Endothelial cell of umbilical vein (primary cell): ENCODE data around the gene KRT3. TPM values are rescaled to one million over a fixed set of nuclear protein-coding genes. Genes with fewer than 3 reads are reported as not detected.

Experiments
- BruUV-seq: library from RNA; stranded (reverse); fragments of 400-500 nt; replicated peaks from 2 replicates; lab custom pipeline; 2021; lab: Mats Ljungman, UMichigan
- CTCF ChIA-PET: fragments of 300-600, 350-600 bp; sonication (Branson Sonifier 250); formaldehyde crosslinking; loops from one replicate; lab custom pipeline; 2021; ENCODE audit warnings: antibody characterized with exemption, inconsistent platforms; lab: Charles Lee
- POLR2A ChIA-PET: fragments of 300-600, 350-600 bp; sonication (Branson Sonifier 250); formaldehyde crosslinking; loops from one replicate; lab custom pipeline; 2021; ENCODE audit warnings: antibody characterized with exemption, inconsistent platforms; lab: Charles Lee
- DNase-seq: peaks from one replicate; pipeline ENCODE4 v3.0.0-alpha.2; 2011; ENCODE audit warnings: low read depth, low spot score
- FAIRE-seq: peaks from 2 replicates; lab custom pipeline; 2011; peaks lifted over from hg19 to GRCh38; lab: Jason Lieb, UNC
- H2AFZ ChIP-seq: 2 replicates; pipeline ENCODE4 v1.6.0; 2012; ENCODE audit warnings: low read depth, low read length, control low read depth, inconsistent platforms
- H3K27ac ChIP-seq: 2 replicates; pipeline ENCODE4 v1.5.1; 2011; ENCODE audit warnings: low read depth, mild to moderate bottlenecking, control low read depth, low read length, moderate library complexity; ENCODE audit not compliant: insufficient read depth
- H3K27me3 ChIP-seq, 2 experiments: 2 replicates each; pipeline versions ENCODE4 v1.6.0 to v1.6.1; 2011; ENCODE audit warnings: low read length in 2 of 2, mixed read lengths in 1 of 2; ENCODE audit not compliant: control insufficient read depth in 2 of 2, insufficient read depth in 2 of 2
- H3K36me3 ChIP-seq, 2 experiments: 2 replicates in 1 of 2; 3 replicates in 1 of 2; pipeline ENCODE4 v1.5.1; 2011; ENCODE audit warnings: low read length in 2 of 2, mild to moderate bottlenecking in 1 of 2, moderate library complexity in 1 of 2; ENCODE audit not compliant: control insufficient read depth in 2 of 2, insufficient read depth in 2 of 2; ENCODE audit errors: extremely low read depth in 1 of 2
- H3K4me1 ChIP-seq: 3 replicates; pipeline ENCODE4 v1.5.1; 2011; ENCODE audit warnings: mild to moderate bottlenecking, low read length; ENCODE audit not compliant: control insufficient read depth, insufficient read depth; ENCODE audit errors: extremely low read depth
- H3K4me2 ChIP-seq: 2 replicates; pipeline ENCODE4 v1.6.1; 2011; ENCODE audit warnings: low read length, control low read depth, mixed read lengths; ENCODE audit not compliant: insufficient read depth
- H3K4me3 ChIP-seq, 3 experiments: fragments of 200-600 bp in 1 of 3; sonication (generic), shearing (Covaris generic) in 1 of 3; replicated peaks in 1 of 3; 2 replicates each; pipeline ENCODE4 v1.5.1; 2011 to 2016; ENCODE audit warnings: control low read depth in 3 of 3, low read length in 3 of 3, mild to moderate bottlenecking in 2 of 3, inconsistent platforms in 1 of 3, low read depth in 1 of 3, moderate library complexity in 1 of 3; ENCODE audit not compliant: insufficient read depth in 1 of 3
- H3K79me2 ChIP-seq: 2 replicates; pipeline ENCODE4 v1.6.0; 2012; ENCODE audit warnings: low read length, inconsistent platforms; ENCODE audit not compliant: control insufficient read depth, insufficient read depth
- H3K9ac ChIP-seq: replicated peaks from 2 replicates; pipeline ENCODE3; 2011; ENCODE audit warnings: low read length, control low read depth; ENCODE audit not compliant: insufficient read depth; ENCODE audit errors: extremely low read depth
- H3K9me1 ChIP-seq: replicated peaks from 3 replicates; pipeline ENCODE4 v1.6.0; 2011; ENCODE audit warnings: mild to moderate bottlenecking, low read length; ENCODE audit not compliant: control insufficient read depth, insufficient read depth; ENCODE audit errors: extremely low read depth
- H3K9me3 ChIP-seq: replicated peaks from 2 replicates; pipeline ENCODE4 v1.5.1; 2012; ENCODE audit warnings: low read length, inconsistent platforms; ENCODE audit not compliant: control insufficient read depth, insufficient read depth
- H4K20me1 ChIP-seq: replicated peaks from 2 replicates; pipeline ENCODE3; 2011; ENCODE audit warnings: mild to moderate bottlenecking, low read length; ENCODE audit not compliant: control insufficient read depth, insufficient read depth; ENCODE audit errors: extremely low read depth
- CTCF ChIP-seq, 2 donors: IDR thresholded peaks; 1 replicate in 1 of 2; 2 replicates in 1 of 2; pipeline ENCODE4 v1.5.1; 2011; ENCODE audit warnings: low read length in 2 of 2, mild to moderate bottlenecking in 2 of 2, moderate library complexity in 2 of 2, control low read depth in 1 of 2, inconsistent platforms in 1 of 2, low read depth in 1 of 2; ENCODE audit not compliant: insufficient read depth in 1 of 2; ENCODE audit errors: extremely low read depth in 1 of 2
- EZH2 ChIP-seq: IDR thresholded peaks from 2 replicates; pipeline ENCODE4 v1.6.1; 2012; ENCODE audit warnings: borderline replicate concordance, low read depth, mild to moderate bottlenecking, moderate library complexity, low read length, inconsistent platforms; ENCODE audit not compliant: severe bottlenecking
- FOS ChIP-seq: IDR thresholded peaks from 2 replicates; pipeline ENCODE4 v1.6.1; 2011; ENCODE audit warnings: mild to moderate bottlenecking, low read length, moderate library complexity, borderline replicate concordance; ENCODE audit not compliant: insufficient read depth
- GATA2 ChIP-seq: IDR thresholded peaks from 2 replicates; pipeline ENCODE4 v1.7.0; 2011; ENCODE audit warnings: low read depth, mild to moderate bottlenecking, moderate library complexity, mixed read lengths, low read length; ENCODE audit not compliant: insufficient read length, insufficient read depth
- JUN ChIP-seq: IDR thresholded peaks from 2 replicates; pipeline ENCODE4 v1.6.1; 2011; ENCODE audit warnings: borderline replicate concordance, low read depth; ENCODE audit not compliant: insufficient read length, insufficient read depth
- MAX ChIP-seq: IDR thresholded peaks from 2 replicates; pipeline ENCODE4 v1.6.1; 2011; ENCODE audit not compliant: insufficient read depth, insufficient read length
- MYC ChIP-seq: IDR thresholded peaks from one replicate; pipeline ENCODE4 v1.6.1; 2011; ENCODE audit warnings: mild to moderate bottlenecking, low read depth, low read length
- POLR2A ChIP-seq: IDR thresholded peaks from 2 replicates; pipeline ENCODE4 v1.6.1; 2012; ENCODE audit warnings: low read depth, mild to moderate bottlenecking, control low read depth, low read length
- POLR2AphosphoS5 ChIP-seq: IDR thresholded peaks from 2 replicates; pipeline ENCODE4 v1.6.1; 2012; ENCODE audit warnings: low read depth, mild to moderate bottlenecking, control low read depth, low read length, moderate library complexity; ENCODE audit not compliant: insufficient read depth
- dilution Hi-C: fragments of 300-500 bp; cut with MboI; formaldehyde crosslinking; loops from one replicate; pipeline ENCODE4 v1.15.0; 2019; ENCODE audit warnings: low sequenced_read_pairs; ENCODE audit not compliant: extremely low pct_ligation_motif_present
- intact Hi-C: fragments of 100-400 bp; cut with micrococcal nuclease; formaldehyde crosslinking; loops from one replicate; pipeline ENCODE4 v1.10.0; 2022
- polyA plus RNA-seq, 4 experiments: library from polyadenylated mRNA; depleted of rRNA in 3 of 4; stranded (reverse) in 3 of 4; unstranded in 1 of 4; fragments of >200 nt; gene quantifications; 2 replicates each; pipeline versions ENCODE4 v1.2.1 to v1.2.3, GENCODE V29; 2011 to 2012; ENCODE audit warnings: missing spikeins in 1 of 4
- total RNA-seq: library from RNA; stranded (reverse); gene quantifications from 2 replicates; pipeline ENCODE4 v1.2.3, GENCODE V29; 2021

Gene KRT3
- total and polyA plus RNA-seq, 2 donors (not counting 3 experiments of a cell fraction or from before 2014, with no cell fraction given) = not detected

- ChIA-PET CTCF (no interaction called here), POLR2A (no interaction called here)
- Histone ChIP-seq H3K4me2 (no peak overlapping the region), H4K20me1 (no peaks in the 10 kb centered on the region), H3K9me3 (no peaks in the 10 kb centered on the region), H3K79me2 (no peaks in the 10 kb centered on the region), H2AFZ (no peak overlapping the region), H3K4me1 (no peaks in the 10 kb centered on the region), H3K9me1 (no peaks in the 10 kb centered on the region), H3K9ac (no peak overlapping the region), H3K27me3 (peaks cover 0 to 6% of the 10 kb centered on the region in 2 experiments), H3K4me3 (no peak overlapping the region), H3K27ac (no peak overlapping the region), H3K36me3 (no peaks in the 10 kb centered on the region)
- intact Hi-C loops (no loop called here), dilution Hi-C loops (no loop called here)
- no TSS peak for BruUV-seq
- TF ChIP-seq EZH2 (no peak), JUN (no peak), CTCF (IDR thresholded peaks at IDR 0.05; ENCODE audit: extremely low read depth in 1 of 2, insufficient read depth in 1 of 2, low read depth in 1 of 2, low read length in 2 of 2) (no peak), POLR2AphosphoS5 (no peak), FOS (no peak), POLR2A (no peak), MYC (no peak), MAX (no peak), GATA2 (no peak)
- DNase-seq = no peak
- no peak for FAIRE-seq
Measured at GRCh38 chr12:52767427-52767826, 28.5 kb downstream of the KRT3 start.
